Liver (tissue), 9 donors: ENCODE results near the gene ROBO3. TPM values are rescaled to one million over a fixed set of nuclear protein-coding genes. Genes with fewer than 3 reads are reported as not detected.

Source experiments
- DNase-seq: peaks from one replicate; pipeline ENCODE4 v3.0.0-alpha.2; 2017; ENCODE audit warnings: low spot score
- H3K27ac ChIP-seq, 2 donors: one replicate each; pipeline ENCODE4 v1.7.0; 2013; ENCODE audit warnings: inconsistent platforms in 2 of 2, low read length in 2 of 2, control low read depth in 1 of 2, low read depth in 1 of 2, mild to moderate bottlenecking in 1 of 2
- H3K27me3 ChIP-seq, 4 donors: one replicate each; pipeline versions ENCODE4 v1.6.1 to v1.7.0; 2013; ENCODE audit warnings: low read length in 3 of 4, inconsistent platforms in 1 of 4, mild to moderate bottlenecking in 1 of 4, moderate library complexity in 1 of 4; ENCODE audit not compliant: control insufficient read depth in 4 of 4, insufficient read depth in 4 of 4
- H3K36me3 ChIP-seq, 4 donors: one replicate each; pipeline versions ENCODE4 v1.6.1 to v1.7.0; 2013; ENCODE audit warnings: low read length in 3 of 4, mild to moderate bottlenecking in 3 of 4, low read depth in 1 of 4, moderate library complexity in 1 of 4; ENCODE audit not compliant: control insufficient read depth in 4 of 4, insufficient read depth in 3 of 4
- H3K4me1 ChIP-seq, 4 donors: one replicate each; pipeline versions ENCODE4 v1.6.1 to v1.7.0; 2013; ENCODE audit warnings: low read length in 3 of 4, mild to moderate bottlenecking in 3 of 4, moderate library complexity in 1 of 4; ENCODE audit not compliant: control insufficient read depth in 4 of 4, insufficient read depth in 4 of 4
- H3K4me3 ChIP-seq, 3 donors: one replicate each; pipeline versions ENCODE4 v1.6.1 to v1.7.0; 2013; ENCODE audit warnings: low read length in 3 of 3, control low read depth in 1 of 3, low read depth in 1 of 3, mild to moderate bottlenecking in 1 of 3
- H3K9ac ChIP-seq, 2 donors: one replicate each; pipeline ENCODE4 v1.7.0; 2013; ENCODE audit warnings: low read length in 2 of 2, mild to moderate bottlenecking in 2 of 2, moderate library complexity in 2 of 2, control low read depth in 1 of 2, low read depth in 1 of 2
- H3K9me3 ChIP-seq, 4 donors: one replicate each; pipeline versions ENCODE4 v1.6.1 to v1.7.0; 2013; ENCODE audit warnings: low read length in 3 of 4; ENCODE audit not compliant: control insufficient read depth in 4 of 4
- ATF3 ChIP-seq: IDR thresholded peaks from 2 replicates; pipeline ENCODE4 v1.6.1; 2016; ENCODE audit warnings: antibody characterized with exemption
- CTCF ChIP-seq: fragments of 150-350 bp; IDR thresholded peaks from 2 replicates; pipeline ENCODE4 v1.5.1; 2017; ENCODE audit warnings: improper control_type of control experiment, low read depth, low read length; ENCODE audit not compliant: missing input control
- EGR1 ChIP-seq, 2 donors: IDR thresholded peaks; 2 replicates each; pipeline ENCODE4 v1.6.1; 2016 to 2018; ENCODE audit warnings: antibody characterized with exemption in 2 of 2, low read depth in 2 of 2
- FOXA2 ChIP-seq: IDR thresholded peaks from 2 replicates; pipeline ENCODE4 v1.6.1; 2016; ENCODE audit warnings: antibody characterized with exemption
- HNF4A ChIP-seq, 2 donors: conservative IDR thresholded peaks; 2 replicates each; pipeline ENCODE4 v1.6.1; 2016; ENCODE audit warnings: antibody characterized with exemption in 2 of 2, mild to moderate bottlenecking in 2 of 2
- HNF4G ChIP-seq: IDR thresholded peaks from 2 replicates; pipeline ENCODE4 v1.6.1; 2016; ENCODE audit warnings: antibody characterized with exemption
- JUND ChIP-seq, 2 donors: IDR thresholded peaks; 2 replicates each; pipeline ENCODE4 v1.6.1; 2016; ENCODE audit warnings: antibody characterized with exemption in 2 of 2
- REST ChIP-seq: IDR thresholded peaks from 2 replicates; pipeline ENCODE4 v1.6.1; 2016; ENCODE audit warnings: antibody characterized with exemption, mild to moderate bottlenecking
- SP1 ChIP-seq: IDR thresholded peaks from 2 replicates; pipeline ENCODE4 v1.6.1; 2018; ENCODE audit warnings: antibody characterized with exemption, mild to moderate bottlenecking
- ZBTB33 ChIP-seq: IDR thresholded peaks from 2 replicates; pipeline ENCODE4 v1.6.1; 2016; ENCODE audit warnings: antibody characterized with exemption
- WGBS: extraction: QIAGEN DNeasy Blood & Tissue Kit; methylation state at CpG from one replicate; pipeline ENCODE4 v1.1.7; 2013; 5-methylcytosine and 5-hydroxymethylcytosine counted together
- polyA plus RNA-seq, 2 donors: library from polyadenylated mRNA; stranded (reverse) in 1 of 2; unstranded in 1 of 2; fragments of 200-250 nt in 1 of 2; fragments of >200 nt in 1 of 2; fragmentation: Nextera tagmentation in 1 of 2; extraction: Ambion mirVana in 1 of 2; gene quantifications; one replicate each; pipeline versions ENCODE4 v1.2.1 to v1.2.3, GENCODE V29; 2013 to 2015
- total RNA-seq, 2 donors: library from RNA; depleted of rRNA; stranded (reverse); fragments of >200 nt; gene quantifications; one replicate each; pipeline ENCODE4 v1.2.3, GENCODE V29; 2014
- donor health status: healthy.
- donor health status: healthy.
- donor health status: healthy.
- donor health status: healthy.
- donor health status: healthy.

Gene ROBO3
- total and polyA plus RNA-seq, 4 donors: 1.1 to 2.2 (median 1.4) TPM

- H3K4me1 ChIP-seq: peaks cover 8% of the 10 kb centered on the region in 4 donors
- H3K9me3 ChIP-seq: no peaks in the 10 kb centered on the region
- H3K9ac ChIP-seq: no peak overlapping the region
- 69% methylated on average over 3 of the region's 3 CpGs for WGBS
- peaks cover 2 to 18% (median 10%) of the 10 kb centered on the region in 4 donors for H3K27me3 ChIP-seq
- H3K27ac ChIP-seq: no peak overlapping the region
- no peak overlapping the region for H3K4me3 ChIP-seq
- no peak for DNase-seq
- no peaks in the 10 kb centered on the region for H3K36me3 ChIP-seq
- TF ChIP-seq HNF4A (conservative IDR thresholded peaks at IDR 0.05): no peak
- no peak for TF ChIP-seq HNF4G
- TF ChIP-seq REST: no peak
- TF ChIP-seq JUND (IDR thresholded peaks at IDR 0.05): no peak
- no peak for TF ChIP-seq ZBTB33
- TF ChIP-seq EGR1 (IDR thresholded peaks at IDR 0.05; ENCODE audit: low read depth in 2 of 2): no peak
- TF ChIP-seq FOXA2: no peak
- no peak for TF ChIP-seq CTCF
- TF ChIP-seq SP1: no peak
Observed at GRCh38 chr11:124834526-124835180, 30.6 kb upstream of the ROBO3 start.

GRCh38 chr11:124835918-124836317 lies 29.3 kb upstream of the ROBO3 start:
- Histone ChIP-seq H3K4me1 (peaks cover 8 to 13% (median 11%) of the 10 kb centered on the region in 4 donors), H3K9ac (no peak overlapping the region), H3K27ac (no peak overlapping the region), H3K9me3 (no peaks in the 10 kb centered on the region), H3K27me3 (peaks cover 6 to 22% (median 12%) of the 10 kb centered on the region in 4 donors), H3K36me3 (no peaks in the 10 kb centered on the region), H3K4me3 (no peak overlapping the region)
- DNase-seq: no peak
- TF ChIP-seq ATF3 (no peak), ZBTB33 (no peak), REST (no peak), EGR1 (IDR thresholded peaks at IDR 0.05; ENCODE audit: low read depth in 2 of 2) (no peak), HNF4G (no peak)
- 81% methylated on average over 8 of the region's 8 CpGs for WGBS
